ENCODE measurements around the gene LRBA.
"Not testable (repeated sequence)": the region's sequence is repeated elsewhere in the genome, so short reads cannot be mapped to it uniquely, and the experiment has no call there.

The LRBA gene

DNA sequence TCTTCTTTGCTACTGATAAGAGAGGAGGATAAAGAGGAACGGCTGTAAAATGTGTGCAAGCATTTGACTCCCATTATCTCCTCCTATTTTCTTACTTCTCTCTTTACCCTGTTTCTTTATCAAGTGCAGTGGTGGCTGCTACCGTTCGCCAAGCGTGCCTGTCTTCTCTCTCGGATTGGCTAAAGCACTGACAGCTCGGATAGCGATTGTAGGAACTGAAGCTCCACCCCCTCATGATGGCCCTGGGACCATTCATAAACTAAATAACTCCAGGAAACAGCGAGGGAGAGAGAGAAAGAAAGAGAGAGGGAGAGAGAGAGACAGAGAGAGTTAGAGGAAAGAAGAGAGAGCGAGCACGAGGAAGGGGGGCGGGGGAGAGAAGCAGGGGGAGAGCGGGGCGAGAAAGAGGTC lies 433.4 kb downstream of the LRBA start:
- FAIRE-seq: no peak

DNA sequence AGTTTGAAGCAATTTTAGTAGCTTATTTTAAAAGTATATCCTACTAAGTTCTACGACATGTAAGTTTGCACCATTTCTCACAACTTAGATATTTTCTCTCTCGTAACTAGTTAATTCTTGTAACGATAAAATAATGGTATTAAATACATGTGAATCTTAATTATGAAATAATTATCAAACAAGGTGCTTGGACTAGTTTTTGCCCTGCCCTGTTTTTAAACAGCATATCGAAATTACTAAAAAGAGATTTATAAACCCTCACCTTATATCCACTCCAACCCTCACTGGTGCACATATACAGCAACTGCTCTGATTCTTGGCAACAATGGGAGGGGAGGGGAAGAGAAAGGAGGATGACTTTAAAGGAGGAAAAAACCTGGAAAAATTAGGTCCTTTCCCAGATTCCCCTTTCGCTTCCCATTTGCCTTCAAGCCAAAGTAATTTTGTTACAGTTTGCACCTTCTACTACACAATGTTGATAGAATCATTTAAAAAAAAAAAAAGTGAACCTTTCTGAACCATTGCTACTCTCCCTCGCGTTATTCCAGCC lies 434.0 kb downstream of the LRBA start:
- FAIRE-seq: no peak

DNA sequence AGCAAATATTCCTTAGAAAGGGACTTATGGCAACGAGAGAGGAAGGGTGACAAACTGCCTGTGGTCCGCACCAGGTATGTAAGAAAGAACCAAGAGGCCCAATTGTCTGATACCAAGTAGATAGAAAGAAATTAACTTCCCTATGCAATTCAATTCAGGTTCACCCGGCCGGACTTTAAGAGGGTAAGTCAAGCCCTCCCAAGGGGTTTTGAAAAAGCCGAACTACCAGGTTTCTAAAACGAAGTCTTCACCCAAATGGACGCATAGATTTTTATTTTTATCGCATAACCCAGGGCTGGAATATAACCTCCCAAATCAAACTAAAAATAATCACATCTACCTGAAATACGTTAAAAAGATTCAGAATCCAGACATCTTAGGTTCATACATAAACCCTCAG lies 434.8 kb downstream of the LRBA start:
- FAIRE-seq: no peak

DNA sequence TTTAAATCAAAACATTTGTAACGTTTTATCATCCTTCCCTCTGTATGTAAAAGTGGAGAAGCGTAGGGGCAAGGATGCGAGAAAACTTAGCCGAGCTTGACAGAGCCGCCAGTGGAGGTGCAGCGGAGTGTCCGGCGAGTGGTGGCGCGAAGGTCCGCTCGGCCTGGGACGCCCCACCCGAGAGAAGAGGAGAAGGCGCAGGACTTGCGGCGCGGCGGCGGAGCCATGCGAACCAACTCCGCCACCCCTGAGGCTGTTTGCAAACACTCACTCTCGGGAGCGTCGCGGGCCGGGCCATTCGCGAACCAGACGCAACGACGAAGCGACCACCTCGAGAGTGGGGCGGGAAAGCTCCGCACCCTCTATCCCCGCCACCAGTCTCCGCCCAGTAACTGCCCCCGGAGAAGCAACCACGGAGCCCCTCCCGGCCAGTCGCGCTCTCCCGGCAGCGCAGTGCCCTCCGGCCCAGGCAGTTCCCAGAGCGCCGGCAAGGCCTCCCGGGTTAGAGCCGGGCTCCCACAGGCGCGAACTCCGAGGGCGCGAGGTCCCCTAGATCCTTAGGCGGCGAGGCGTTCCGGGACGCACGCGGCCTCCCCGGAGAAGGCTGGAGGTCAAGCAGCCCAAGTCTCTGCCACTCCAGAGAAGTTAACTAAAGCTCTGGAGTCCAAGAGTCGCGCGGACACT lies 435.4 kb downstream of the LRBA start:
- FAIRE-seq: no peak

DNA sequence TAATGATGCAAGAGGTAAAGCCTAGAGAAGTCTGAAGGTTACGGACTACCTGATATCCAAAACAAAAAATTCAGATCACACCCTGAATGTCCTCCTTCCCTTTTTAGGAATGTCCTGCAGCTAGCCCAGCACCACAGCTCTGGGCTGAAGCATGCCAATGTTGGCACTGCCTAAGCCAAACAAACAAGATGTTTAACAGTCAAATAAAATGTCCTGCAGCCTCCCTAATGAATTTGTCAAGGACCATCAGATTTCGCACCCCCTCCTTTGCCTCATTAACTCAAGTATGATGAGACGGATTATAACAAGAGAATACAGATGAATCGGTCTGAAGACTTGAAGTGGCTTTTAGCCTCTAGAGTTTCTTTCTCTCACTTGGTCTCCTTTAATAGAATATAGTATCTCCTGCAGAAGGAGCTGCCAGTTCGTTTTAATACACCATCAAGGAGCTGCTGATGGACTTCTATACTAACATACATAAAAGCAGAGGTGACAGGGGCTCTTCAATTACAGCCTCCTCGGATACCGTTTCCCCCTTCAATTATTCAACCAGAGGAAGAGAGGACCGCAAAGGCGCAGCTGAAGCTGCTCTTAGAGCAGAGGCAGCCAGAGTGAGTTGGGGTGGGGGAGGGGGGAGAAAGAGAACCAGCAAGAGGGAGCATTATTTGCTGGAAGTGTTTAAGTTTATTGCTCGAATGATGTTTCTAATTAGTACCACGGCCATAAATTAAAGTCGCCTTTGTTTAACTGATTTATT lies 436.2 kb downstream of the LRBA start:
- no peak for FAIRE-seq

DNA sequence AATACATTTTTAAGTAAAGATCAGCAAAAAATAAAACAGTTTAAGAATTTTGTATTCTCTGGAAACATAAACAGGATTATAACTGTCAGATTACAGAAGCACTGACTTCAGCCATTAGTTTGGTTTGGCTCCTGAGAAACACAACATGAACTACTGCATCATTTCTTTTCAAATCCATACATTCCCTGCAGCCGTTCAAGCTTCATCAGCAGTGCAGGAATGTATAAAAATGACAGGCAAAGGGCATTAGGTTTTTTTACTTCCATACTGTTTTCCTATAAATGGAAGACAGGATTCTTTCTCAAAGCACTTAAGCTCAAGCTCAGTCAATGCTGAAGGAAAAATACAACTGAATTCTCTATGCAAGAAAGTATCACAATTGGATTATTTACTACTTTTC lies 437.3 kb downstream of the LRBA start:
- FAIRE-seq: no peak

DNA sequence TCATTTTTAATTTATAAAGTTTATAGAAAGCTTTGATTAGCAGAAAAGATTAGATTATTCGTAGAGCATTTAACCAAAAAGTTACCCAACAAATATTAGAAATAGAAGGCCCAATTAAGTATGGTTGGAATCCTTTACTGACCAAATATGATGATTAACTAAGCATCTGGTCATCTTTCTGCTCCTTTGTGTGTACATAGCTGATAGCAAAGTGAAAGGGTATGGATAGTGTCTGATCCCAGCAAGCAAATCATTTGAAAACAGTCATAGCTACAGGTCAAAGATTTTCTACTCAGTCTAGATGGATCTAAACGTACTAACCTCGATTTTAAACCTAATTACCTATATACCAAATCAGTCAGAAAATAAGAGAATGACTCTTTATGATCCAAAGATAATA lies 440.4 kb downstream of the LRBA start:
- no peak for FAIRE-seq

DNA sequence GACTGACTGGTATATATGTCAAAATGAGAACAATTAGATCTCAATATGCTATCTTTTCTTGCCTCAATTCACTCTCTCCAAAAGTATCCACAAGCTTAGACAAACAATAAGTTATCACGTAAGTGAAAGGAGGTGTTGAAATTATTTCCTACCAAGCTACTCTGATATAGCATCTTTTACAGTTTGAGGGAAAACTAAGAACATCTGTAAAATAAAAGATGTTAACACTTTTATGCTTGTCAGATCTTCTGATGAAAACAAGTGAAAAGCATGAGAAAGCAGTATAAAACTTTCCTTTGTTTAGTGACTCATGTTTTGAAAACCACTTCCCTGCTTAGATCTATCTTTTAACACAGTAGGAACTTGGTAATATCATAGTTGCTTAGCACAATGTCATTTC lies 441.6 kb downstream of the LRBA start:
- no peak for FAIRE-seq

DNA sequence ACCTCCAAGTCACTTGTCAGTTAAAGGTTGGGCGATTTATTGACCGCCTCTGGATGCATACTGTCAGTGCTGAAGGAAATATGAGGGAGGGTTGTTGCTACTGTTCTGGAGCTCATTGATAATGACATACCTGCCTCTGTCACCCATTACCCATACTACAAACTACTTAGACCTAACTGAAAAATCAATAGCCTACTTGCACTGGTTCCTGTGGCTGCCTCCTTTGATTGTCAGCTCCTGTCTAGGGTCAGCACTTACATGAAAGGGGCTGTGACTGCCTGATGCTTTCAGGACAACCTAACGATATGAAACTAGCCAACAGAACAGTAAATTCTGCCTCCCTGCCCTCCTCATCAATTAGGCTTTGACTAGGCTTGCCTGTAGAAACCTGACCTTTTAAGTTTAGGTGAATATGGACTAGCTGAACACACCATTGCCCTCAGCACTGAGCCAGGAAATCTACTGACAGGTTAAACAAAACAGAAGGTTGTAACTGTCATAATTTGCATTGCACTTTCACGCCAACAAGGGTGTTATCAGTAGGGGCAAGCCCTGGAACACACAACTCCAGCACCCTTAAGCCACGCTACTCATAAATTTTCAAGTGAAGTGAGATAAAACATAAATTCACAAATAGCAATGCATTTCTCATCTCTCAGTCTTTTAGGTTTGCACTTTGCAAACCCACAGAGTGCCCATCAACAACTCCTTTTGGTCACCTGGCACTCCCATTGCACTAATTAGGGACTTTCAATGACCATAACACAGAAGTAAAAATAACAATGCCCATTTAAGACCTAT lies 442.2 kb downstream of the LRBA start:
- FAIRE-seq: no peak

DNA sequence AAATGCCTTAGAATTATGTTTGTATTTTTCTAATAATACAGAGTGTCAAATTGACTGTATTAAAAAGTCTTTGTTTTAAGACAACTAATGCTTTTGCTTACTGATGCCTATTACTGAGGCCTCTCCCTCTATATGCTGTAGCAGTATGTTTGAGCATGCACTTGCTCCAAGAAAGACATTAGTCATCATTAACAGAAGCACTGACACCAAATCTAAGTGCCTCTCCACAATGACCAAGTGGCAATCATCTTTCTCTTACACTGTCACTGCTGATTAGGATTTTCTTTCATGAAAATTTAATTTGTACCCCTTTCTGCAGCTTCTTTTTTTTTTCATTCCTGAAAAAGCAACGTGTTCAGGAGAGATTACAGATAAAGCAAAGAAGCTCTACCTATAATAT lies 444.2 kb downstream of the LRBA start:
- FAIRE-seq: no peak

DNA sequence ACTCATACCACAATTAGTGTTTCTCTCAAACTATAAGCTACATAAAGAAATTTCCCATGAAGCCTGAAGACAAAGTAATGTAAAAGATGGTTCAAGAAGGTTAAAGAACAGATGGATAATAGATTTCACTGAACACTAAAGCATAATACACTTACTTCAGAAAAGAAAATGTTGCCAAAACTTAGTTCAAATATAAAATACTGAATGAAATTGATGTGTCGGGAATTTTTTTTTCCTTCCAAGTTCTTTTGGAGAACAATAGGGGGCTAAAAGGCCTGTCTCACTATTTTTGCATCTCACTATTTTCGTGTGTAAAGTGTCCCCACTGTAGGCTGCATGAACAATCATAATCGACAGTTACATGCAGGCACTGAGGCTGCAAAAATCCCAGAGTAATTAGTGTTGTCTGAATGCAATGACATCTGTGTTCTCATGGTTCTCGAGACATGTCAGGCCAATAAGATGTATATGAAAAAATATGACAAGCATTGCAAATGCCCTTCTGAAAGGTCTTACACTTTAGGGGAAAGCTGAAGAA lies 445.0 kb downstream of the LRBA start:
- FAIRE-seq: no peak

DNA sequence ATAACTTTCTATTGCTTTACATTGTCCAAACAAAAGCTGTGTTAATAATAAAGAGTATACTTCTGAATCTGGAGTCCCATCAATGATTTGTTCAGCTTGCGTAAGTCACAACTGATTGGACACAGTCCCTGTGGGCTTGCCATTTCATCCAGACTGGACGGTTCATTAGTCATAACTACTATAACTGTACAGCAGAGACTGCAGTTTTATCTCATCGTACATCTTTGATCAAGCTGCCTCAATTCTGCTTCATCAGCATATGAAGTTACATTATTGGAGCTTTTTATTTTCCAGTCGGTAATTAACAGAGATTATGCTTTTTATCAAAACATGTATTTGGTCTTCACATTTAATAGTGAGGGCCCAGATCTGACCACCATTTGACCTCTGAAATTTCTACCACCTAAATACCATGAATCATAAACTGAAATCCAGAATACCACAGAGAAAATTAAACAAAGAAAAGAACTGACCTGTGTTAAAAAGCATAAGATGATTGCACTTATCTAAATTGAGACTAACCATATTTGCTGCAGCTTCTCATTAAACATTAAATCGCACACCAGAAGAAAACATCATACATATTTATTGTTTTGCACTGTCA lies 445.6 kb downstream of the LRBA start:
- FAIRE-seq: no peak

DNA sequence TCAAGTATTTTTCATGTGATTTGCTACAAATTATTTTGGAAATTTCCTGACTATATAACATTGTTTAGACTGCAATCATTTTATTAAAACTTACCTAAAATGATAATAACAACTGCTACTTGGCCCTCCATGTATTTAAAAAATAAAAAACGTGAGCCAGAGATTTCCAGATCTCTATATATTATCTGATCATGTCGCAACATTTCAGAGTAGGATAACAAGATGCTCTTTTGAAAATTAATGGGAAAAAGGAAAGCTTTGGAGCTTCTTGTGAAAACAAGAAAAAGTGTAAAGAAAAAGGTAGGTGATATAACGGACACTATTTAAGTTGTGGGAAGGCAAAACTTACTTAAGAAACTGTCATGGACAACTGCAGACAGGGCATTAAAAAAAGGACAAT lies 448.0 kb downstream of the LRBA start:
- no peak for FAIRE-seq

DNA sequence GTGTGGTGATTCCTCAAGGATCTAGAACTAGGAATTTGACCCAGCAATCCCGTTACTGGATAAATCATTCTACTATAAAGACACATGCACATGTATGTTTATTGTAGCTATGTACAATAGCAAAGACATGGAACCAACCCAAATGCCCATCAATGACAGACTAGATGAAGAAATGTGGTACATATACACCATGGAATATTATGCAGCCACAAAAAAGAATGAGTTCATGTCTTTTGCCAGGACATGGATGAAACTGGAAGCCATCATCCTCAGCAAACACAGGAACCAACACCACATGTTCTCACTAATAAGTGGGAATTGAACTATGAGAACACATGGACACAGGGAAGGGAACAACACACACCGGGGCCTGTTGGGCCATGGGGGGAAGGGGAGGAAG lies 450.1 kb downstream of the LRBA start:
- FAIRE-seq: not testable (repeated sequence)

DNA sequence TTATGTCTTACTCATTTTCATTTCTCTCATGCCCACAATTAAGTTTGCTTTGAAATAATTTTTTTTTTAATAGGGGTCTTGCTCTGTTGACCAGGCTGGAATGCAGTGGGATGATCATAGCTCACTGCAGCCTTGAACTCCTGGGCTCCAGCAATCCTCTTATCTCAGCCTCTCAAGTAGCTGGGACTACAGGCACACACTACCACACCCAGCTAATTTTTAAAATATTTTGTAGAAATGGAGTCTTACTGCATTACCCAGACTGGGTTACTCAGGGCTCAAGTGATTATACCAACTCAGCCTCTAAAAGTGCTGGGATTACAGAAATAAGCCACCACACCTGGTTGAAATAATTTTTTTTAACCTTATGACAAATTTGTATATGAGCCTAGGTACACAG lies 452.3 kb downstream of the LRBA start:
- no peak for FAIRE-seq

DNA sequence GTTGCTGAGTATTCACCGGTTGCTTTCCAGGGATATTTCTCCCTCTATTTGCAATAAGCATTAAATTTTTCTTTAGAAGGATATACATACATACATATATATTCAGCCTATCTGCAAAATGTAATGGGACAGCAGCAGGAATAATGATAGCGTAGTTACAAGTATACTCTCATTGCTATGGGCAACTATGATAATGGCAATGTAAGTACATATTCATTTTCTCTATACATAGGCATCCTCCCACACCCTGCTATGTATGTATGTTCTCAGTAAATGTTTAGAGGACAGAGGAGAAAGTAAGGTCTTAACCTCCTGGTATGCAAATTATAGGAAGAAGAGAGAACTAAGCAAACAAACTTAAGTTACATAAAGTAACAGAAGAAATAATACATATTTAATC lies 452.8 kb downstream of the LRBA start:
- no peak for FAIRE-seq

DNA sequence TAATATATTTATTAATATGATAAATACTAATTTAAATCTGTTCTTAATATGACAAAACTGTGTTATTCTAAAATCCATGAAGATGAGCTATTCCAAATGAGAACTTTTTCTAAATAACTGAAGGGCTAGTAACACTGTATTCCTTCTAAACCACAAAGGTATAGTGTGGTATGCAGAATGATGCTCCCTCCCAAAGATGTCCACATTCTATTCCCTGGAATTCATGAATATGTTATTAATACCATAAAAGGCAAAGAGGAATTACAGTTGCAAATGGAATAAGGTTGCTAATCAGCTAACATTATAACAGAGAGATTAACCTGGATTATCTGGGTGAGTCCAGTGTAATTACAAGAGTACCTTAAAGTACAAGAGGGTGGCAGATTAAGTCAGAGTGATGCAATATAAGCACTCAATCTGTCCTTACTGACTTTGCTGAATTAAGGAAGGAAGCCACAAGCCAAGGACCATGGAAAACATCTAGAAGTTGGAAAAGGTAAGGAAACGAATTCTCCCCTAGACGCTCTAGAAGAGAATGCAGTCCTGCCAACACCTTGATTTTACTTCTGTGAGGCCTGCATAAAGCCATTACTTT lies 453.8 kb downstream of the LRBA start:
- no peak for FAIRE-seq

DNA sequence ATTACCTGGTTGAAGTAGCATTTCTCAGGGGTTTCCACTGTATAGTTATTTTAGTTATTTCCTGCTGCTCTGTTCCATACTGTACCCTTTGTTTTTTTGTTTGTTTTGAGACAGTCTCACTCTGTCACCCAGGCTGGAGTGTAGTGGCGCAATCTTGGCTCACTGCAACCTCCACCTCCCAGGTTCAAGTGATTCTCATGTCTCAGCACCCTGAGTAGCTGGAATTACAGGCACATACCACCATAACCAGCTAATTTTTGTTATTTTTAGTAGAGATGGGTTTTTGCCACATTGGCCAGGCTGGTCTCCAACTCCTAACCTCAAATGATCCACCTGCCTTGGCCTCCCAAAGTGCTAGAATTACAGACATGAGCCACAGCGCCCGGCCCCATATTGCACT lies 457.3 kb downstream of the LRBA start:
- not testable (repeated sequence) for FAIRE-seq

DNA sequence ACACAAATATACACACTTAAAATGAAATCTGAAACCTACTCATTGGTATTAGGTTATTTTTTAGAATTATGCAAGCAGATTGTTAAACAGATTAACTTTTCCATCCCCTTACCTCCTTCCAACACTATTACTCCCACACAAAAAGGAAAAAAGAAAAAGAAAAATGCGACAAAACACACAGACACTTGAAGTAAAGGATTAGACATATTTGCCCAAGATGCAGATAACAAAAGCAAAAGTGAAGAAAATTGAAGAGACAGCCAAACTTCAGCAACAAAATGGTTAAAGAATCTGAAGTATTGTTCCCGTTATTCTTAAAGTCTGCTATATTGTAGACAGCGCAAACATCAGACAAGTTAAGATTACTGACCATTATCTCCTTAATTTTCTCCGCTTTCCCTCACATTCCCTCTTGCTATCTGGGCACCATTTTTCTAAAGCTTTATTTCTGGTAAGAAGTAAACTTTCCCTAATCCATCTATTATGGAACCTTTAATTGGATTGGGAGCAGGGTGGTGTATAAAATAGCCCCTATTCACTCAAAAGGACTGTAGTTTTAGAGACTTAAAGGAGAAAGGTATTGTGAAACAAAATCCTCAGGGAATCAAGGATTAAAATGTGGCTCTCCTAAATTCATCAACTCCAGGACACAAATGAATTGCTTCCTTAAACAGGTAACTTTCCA lies 467.8 kb downstream of the LRBA start:
- FAIRE-seq: no peak

DNA sequence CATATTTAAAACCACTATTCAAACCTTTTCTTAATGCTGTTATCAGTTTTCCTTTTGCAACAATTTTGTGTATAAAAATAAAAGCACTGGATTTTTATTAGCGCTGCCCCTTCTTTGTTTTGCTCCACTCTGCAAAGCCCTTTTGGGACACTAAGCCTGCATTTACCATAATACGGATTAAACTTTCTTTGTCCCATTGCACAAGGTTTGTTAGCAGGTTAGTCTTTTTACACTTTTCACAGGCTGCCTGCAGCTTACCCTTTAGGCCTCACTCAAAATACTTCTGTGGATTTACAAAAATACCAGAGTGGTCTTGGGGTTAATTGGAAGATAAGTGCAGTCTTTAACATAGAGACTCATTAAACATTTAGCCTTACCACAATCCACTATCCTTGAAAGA lies 468.8 kb downstream of the LRBA start:
- no peak for FAIRE-seq

DNA sequence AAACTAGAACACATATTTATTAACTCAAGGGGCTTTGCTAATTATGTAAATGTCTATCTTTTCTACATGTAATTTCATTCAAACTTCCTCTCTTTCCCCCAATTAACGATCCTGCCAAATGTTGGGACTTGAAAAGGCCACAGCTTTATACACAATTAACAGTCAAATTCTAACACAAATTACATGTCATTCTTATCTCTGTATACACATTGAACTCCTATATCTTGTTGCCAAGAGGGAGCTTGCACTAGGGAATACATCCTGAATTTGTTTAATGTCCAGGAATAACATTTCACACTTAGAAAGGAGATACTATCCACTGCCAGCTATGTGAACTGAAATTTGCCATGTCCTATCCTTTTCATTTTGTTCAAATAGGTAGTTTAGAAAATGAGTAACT lies 472.0 kb downstream of the LRBA start:
- FAIRE-seq: no peak

DNA sequence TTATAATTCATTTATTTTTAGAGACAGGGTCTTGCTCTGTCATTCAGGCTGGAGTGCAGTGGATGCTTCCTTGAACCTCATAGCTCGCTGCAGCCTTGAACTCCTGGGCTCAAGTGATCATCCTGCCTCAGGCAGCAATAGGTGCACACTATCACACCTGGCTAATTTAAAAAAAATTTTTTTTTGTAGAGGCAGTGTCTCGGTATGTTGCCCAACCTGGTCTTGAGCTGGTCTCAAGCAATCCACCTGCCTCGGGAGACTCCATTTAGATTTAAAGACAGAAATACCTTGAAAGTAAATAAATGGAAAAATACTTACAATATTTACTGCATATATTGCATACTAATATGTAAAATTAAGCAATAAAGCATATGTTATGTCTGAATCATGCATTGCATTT lies 473.4 kb downstream of the LRBA start:
- FAIRE-seq: no peak
